Activated CD8-positive, alpha-beta memory T cell treated with anti-CD3 and anti-CD28 coated beads for 48 hours (primary cell): ENCODE data around the gene CALR3.
"Not testable (repeated sequence)": the region's sequence is repeated elsewhere in the genome, so short reads cannot be mapped to it uniquely, and the experiment has no call there.

Source experiments
- DNase-seq, 3 experiments: peaks; one replicate each; pipeline ENCODE4 v3.0.0-alpha.2; 2020; ENCODE audit warnings: low read depth in 2 of 3, low spot score in 2 of 3

Gene CALR3

DNA sequence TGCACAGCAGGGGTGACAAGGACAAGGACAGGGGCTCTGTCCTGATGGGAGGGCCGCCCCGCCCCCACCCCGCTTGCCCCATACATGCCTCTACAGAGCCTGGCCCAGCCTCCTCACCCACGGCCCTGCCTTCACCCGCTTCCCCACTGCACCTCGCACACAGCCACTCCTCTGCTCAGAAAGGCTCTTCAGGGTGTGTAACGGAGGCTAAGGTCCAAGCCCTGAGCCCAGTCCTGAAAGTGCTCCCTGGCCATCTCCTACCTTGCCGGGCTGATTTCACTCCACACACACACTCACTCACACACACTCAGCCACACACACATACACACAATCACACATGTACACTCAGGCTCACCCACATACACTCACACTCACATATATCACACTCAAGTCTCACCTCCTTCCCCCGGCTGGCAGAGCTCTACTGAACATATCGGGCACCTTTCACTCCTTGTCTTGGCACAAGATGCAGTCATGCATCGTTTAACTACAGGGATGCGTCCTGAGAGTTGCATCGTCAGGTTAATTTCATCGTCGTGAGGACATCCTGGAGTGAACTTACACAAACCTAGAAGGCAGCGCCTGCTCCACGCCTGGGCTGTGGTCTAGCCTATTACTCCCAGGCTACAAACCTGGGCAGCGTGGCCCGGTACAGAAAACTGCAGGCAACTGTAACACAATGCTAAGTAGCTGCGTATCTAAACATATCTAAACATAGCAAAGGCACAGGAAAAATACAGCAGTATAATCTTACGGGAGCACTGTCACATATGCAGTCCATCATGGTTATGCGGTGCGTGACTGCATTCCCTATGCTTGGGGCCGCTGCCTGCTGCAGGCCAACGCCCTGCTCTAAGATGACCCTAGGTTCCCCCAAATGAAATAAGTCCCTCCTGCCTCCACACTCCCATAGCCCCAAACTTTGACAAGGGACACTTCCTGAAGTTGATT, 37.3 kb downstream of the CALR3 start:
- DNase-seq: no peak

DNA sequence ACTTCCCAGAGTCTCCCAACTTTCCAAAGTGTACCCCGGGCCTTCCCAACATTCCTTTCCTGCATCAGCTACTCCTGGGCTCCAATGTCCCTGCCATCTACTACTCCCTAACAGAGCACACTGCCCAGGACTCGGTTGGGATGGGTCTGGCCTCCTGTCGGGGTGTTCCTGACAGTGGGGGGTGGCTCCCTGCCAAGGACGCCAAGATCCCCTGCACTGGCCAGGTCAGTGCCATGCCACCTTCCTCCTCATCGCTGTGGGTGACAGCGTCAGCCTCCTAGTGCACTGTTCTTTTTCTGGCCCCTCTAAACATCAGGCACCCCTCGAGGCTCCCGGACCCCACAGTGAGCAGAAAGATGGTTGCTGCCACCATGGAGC, 38.0 kb downstream of the CALR3 start:
- DNase-seq: no peak

DNA sequence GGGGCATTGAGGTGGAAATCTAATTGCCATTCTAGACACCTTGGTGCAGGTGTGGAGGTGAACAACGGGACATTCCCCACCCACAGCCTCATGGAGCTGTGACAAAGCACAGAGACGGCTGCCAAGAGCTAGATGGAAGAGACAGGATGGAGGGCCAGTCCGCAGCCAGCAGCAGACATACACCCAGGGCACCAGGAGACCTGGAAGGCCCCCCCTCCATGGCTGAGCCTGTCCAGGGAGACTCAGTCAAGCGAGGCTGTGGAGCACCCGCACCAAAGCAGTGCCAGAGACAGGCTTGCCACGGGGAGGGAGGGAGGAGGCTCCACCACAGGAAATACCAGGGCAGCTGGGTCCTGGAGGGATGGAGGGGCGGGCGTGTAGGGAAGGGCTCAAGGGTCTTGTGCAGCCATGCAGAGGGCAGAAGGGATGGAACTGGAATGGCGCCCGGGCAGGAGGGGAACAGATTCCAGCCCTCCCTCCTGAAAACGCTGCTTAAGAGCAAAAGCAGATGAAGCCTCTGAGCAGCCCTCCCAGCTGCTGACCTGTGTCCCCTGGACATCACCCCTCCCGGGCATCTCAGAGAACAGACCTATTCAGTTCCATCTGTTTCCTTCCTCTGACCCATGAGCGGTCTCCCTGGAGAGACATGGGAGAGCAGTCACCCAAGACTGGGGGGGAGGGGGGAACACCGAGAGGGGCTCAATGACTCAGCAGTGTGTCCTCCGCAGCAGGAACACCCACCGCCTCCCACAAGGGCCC, 38.6 kb downstream of the CALR3 start:
- no peak for DNase-seq

DNA sequence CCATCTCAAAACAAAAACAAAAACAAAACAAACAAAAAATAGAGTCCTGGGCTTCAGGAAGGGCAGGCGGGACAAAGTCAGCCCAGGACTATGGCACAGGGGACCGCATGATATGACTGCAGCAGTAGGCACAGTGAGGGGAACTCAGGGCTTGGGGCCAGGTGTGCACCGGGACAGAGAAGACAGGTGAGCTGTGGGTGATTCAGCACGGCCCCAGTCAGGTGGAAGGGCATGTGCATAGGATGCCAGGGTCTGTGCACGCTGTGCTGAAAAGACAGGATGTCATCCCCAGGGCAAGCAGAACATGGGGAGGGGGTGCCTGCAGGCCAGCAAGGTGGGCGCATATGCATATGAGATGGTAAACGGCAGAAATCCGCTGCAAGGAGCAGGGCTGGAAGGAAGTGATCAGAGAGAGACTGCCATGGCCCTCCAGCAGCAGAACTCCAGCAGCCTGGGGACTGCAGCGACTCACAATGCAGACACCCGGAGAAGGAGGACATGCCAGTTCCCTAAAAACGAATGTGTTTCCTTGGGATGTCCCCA, 39.2 kb downstream of the CALR3 start:
- no peak for DNase-seq

DNA sequence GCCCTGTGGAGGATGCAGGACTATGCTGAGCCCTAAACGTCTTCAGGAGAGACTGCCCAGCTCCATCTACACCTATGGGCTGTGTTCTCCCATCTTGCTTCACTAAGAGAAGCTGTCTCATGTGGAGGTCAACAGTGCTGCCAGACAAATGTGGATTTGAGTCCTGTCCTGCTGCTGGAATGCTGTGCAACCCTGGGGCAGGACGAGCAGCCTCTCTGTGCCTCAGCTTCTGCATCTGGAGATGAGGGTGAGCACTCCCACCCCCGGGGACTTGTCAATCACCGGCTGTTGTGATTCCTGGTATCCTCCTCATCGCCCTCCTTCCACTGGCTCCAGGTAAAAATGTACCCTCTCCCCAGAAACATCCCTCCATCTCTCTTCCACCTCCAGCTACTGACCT, 40.5 kb downstream of the CALR3 start:
- DNase-seq: no peak

DNA sequence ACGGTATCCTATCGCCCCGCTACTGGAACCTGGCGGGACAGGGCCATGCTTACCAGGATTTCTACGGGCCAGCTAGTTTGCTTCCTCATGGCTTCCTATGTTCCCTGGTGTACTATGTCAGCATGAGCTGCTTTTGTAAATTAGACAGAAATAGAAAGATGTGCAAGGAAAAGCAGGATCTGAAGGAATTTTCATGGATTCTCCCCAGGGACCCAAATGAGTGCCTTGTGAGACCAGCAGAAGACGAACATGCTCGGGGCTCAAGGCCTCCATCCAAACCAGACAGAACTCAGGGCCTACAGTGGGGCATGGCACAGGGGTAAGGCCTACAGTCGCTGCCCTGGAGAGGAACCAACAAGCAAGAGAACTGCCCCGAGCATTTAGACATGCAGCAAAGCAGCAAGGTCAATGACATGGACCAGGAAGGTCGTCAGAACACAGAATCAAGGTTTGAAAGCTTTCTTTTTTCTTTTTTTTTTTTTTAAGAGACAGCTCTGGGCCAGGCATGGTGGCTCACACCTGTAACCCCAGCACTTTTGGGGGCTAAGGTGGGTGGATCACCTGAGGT, 41.5 kb downstream of the CALR3 start:
- no peak for DNase-seq

DNA sequence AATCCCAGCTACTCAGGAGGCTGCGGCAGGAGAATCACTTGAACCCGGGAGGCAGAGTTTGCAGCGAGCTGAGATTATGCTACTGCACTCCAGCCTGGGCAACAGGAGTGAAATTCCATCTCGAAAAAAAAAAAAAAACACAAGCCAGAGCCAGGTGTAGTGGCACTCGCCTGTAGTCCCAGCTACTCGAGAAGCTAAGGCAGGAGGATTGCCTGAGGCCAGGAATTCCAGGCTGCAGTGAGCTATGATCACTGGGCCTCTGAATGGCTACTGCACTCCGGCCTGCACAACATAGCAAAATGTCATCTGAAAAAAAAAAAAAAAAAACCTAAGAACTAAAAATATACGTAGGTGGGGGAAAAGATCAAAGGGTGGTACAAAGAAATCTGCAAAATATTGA, 43.6 kb downstream of the CALR3 start:
- no peak for DNase-seq

DNA sequence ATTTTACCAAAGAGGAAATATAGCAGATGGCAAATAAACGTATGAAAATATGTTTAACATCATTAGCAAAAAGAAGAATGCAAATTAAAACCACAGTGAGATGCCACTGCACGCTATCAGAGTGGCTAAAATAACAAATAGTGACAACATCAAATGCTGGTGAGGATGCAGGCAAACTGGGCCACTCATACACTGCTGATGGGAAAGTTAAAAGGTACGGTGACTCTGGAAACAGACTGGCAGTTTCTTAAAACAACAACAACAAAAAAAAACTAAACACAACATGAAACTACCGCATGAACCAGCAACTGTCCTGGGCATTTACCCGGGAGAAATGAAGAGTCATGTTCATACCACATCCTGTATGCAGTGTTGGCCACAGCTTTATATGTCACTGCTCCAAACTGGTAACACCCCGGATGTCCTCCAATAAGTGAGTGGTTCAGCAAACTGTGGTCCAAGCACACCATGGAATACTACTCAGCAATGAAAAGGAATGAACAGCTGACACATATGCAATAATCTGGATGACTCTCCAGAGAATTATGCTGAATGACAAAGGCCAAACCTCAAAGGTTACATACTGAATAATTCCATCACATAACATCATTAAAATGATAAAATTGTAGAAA, 46.5 kb downstream of the CALR3 start:
- no peak for DNase-seq

DNA sequence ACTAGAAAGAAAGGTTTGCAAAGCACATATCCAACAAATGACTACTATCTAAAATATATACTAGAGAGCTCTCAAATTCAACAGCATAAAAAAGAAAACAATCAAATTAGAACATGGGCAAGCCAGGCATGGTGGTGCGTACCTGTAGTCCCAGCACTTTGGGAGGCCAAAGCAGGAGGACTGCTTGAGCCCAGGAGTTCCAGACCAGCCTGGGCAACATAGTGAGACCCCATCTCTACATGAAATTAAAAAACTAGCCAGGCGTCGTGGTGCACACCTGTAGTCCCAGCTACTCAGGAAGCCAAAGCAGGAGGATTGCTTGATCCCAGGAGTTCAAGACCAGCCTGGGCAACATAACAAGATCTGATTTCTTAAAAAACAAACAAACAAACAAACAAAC, 47.1 kb downstream of the CALR3 start:
- DNase-seq: not testable (repeated sequence)

DNA sequence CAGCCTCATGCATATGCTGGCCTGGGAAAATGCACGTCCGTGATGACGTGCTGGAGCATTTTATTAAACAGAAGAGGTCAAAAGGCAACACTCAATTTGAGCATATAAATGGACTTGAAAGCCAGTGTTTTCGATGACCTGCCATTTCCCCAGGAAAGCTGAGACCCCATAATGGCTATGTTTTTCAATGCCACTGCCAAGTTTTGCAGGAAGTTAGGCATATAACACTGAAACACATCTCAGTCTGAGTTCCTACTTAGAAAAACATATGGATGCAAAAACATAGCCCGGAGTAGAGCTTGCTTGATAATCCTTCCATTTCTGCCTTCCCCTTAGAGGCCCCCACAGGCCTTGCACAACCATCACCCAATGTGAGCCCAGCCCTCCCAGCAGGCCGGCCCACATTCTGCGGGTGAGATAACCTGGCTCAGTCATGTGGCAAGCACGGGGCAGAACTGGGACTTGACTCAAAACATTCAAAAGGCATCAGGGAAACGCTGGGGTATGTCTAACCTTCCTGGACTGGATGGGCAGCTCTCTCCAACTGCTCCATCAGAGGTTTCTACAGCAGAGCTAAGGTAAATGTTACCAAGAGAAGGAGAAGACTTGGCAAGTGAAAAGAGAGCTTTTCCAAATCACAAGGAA, 49.1 kb downstream of the CALR3 start:
- DNase-seq: peak in 1 of 3 experiments; percentile 23

DNA sequence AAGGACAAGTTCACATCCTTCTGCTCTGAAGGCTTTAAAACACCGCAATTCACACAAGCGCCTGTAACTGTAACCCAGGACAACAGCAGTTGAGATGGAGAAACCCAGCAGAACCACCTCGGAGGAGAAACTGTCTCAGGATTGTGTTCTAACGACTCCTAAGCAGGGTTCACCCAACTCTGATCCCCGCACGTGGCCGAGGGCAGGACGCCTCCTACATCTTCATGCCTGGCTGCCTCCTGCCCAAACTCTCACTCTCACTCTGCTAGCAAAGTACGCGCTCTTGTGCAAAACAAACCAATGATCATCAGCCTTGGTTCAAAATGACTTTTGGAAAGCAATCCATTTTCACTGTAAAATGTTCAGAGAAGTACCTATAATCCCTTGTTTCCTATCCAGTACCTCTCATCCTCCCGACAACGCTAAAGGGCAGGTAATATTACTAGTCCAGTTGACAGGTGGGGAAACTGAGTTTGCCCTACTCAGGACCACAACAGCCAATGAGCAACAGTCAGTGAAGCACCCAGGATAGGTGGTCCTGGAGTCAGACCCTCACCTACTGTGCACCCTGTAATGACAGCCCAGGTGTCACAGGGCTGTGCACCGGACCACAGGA, 49.8 kb downstream of the CALR3 start:
- no peak for DNase-seq

DNA sequence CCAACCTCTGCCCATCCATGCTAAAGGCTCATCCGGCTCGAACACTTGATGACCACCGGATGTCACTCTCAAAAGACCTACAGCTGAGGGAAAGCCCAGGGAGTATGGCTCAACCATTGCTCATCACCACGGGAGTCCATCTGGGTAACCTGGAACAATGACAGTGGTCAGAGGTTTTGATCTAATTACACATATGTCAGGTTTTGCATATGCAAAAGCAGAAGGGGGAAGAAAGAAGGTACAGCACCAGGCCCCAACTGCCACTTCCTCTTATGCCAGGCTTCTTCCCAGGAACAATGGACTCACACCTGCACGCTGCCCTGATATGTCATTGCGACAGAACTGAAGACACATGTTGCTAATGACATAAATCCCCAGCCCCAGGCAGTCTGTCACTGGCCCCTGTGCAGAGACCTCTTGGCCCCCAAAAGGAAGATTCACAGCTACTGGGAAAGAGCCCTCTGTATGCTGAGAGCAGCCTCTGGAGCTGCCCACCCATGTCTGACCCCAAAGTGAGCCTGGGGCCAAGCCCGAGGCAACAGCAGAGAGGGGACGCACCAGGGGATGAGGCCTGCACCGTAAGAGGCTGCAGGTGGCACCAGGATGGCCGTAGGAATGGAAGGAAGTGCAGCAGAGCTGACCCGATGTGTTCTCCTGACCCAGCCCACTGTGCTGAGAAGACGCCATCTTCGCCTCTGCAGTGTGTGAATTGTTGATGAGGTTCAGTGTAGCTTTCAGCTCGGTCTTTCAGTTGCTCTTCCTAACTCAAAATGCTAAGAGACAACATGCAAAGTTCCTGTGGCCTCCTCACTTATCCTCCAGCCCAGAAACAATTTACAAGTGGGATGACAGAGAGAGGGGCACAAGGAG, 50.5 kb downstream of the CALR3 start:
- DNase-seq: no peak

DNA sequence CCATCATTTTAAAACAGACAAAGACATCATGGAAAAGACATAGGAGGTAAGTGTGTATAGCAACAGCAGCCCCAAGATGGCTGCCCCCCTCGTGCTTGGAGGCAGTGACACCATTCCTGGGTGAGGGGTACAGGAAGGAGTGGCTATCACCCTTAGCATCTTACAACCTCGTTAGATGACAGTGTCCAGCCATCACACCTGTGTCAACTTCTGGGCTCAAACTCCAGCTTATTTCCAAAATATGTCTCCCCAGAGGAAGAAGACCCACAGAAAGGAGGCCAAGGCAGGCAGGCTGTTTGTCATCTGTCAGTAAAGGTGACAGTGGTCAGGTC, 51.7 kb downstream of the CALR3 start:
- DNase-seq: no peak

DNA sequence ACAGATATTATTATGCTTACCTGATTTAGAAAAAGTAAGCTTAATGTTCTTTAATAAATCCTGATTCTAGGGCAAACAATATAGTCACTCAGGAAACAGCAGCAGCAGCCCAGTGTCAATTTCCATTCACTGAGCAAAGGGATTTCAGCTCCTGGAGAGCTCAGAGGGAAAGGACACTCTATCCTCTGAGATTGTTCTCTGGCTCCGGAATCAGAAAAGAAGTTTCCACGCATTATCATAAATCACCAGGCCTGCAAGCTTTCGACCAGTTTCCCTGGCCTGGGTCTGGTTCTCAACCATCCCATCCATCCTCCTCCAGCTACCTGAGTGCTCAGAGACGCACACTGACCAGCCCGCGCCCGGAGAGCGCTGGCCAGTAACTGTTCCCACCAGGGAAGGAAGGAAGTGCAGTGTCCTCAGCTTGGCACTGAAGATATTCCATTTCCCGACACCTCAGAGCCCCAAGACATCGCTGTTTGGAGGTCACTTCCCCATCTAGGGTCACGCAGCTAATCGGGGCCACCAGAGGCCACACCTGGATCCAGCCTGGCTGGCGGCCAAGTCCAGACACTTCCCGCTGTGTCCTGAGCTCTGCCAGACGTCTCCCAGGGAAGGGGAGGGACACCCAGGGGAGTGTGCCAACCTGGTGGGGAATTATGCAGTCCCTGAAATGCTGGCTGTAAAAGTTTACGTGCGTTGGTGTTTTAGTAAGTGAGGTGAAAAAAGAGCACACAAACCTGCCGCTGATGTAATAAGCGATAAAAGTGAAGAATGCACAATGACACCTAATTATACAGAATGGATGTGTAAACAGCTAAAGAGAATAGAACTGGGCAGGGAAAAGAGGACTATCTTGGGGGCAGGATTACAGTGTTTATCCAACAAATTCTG, 53.3 kb downstream of the CALR3 start:
- DNase-seq: no peak

DNA sequence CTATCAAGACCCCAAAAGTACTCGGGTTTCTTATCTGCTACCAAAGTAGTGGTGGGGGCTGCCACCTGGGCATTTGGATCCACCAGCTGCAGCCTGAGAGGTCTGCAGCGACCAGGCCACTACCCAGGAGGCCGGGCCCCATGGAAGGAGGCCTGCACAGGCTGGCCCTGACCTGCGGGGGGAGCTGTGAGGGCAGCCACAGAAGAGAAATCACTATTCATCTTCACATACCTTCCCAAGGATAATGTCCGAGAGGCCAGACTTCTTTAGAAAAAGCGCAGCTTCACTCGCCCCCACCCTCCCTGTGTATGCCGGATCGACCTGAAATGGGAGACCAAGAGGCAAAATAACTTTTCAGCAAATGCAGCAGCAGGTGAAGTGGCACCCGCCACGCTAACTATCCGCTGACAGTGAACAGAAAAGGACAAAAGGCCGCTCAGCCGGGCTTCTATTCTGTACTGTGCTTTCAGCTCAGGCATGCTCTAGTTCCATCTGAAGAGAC, 54.3 kb downstream of the CALR3 start:
- no peak for DNase-seq

DNA sequence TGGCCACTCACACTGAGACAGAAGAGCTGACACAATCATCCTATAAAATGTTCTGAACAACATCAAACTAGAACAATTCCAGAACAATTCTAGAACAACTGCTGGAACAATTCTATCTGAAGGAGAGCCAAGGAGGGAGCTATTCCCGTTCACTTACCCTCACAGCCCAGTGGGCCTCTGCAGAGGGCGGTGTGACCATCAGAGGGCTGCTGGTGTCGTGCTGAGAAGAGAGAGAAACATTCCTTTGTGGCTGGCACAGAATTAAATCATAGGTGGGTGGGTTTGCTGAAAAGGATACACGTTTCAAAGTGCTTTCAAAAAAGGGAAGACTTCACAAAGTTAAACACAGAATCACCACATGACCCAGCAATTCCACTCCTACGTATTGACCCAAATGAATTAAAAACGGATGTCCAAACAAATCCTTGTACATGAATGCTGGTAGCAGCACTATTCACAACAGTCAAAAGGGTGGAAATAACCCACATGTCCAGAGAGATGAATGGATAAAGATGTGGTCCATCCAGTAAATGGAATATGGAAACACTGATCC, 59.1 kb downstream of the CALR3 start:
- DNase-seq: no peak

DNA sequence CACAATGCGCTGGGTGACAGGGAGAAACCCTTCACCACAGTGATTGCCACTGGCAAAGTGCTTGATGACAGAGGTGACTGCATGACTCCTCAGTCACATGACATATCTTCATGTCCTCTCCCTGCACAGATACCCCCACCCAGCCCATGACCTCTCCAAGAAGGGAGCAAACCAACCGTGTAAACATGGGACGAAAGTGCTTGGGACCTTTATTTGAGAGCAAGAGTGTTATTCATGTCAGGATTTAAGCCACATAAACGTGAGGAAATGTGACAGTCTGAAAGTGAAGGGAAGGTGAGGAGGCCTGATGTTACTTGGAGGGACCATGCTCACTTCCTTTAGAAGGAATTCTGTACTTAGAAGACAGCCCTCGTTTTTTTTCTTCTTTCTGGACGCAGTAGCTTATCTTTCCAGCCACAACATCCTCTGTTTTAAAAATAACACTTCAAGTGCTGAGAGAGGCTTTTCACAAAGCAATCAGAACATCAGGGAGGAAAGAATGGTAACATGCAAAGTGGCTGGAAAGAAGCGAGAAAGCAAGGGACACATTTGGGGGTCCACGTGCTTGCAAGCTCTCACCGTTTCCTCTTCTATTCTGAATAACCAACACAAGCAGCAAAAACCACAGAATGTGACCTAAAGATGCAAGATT, 59.8 kb downstream of the CALR3 start:
- DNase-seq: no peak
